Right atrium auricular region (tissue), 2 donors: ENCODE data around the gene GLS. TPM values are rescaled to one million over a fixed set of nuclear protein-coding genes. Genes with fewer than 3 reads are reported as not detected.
A peak's percentile ranks its signal among the peaks of the same experiment; 100 is the strongest.
"Not testable (repeated sequence)": the region's sequence is repeated elsewhere in the genome, so short reads cannot be mapped to it uniquely, and the experiment has no call there.

ENCODE experiments used
- DNase-seq: peaks from one replicate; pipeline ENCODE4 v3.0.0-alpha.2; 2019; ENCODE audit warnings: low spot score
- H3K27ac ChIP-seq, 2 donors: fragments of 200-600 bp; sonication (generic); 1 replicate in 1 of 2; 2 replicates in 1 of 2; pipeline ENCODE4 v1.5.1; 2016 to 2019
- H3K27me3 ChIP-seq, 2 donors: fragments of 200-600 bp; sonication (generic); one replicate each; pipeline versions ENCODE4 v1.5.1 to v1.6.0; 2017 to 2019
- H3K36me3 ChIP-seq: fragments of 200-600 bp; sonication (generic); one replicate; pipeline ENCODE4 v1.5.1; 2016
- H3K4me1 ChIP-seq, 2 donors: fragments of 200-600 bp; sonication (generic); one replicate each; pipeline versions ENCODE4 v1.5.1 to v1.6.0; 2017 to 2019
- H3K4me3 ChIP-seq, 2 donors: fragments of 200-600 bp; sonication (generic); 1 replicate in 1 of 2; 2 replicates in 1 of 2; pipeline ENCODE4 v1.5.1; 2017 to 2019; ENCODE audit warnings: mild to moderate bottlenecking in 1 of 2, moderate library complexity in 1 of 2
- H3K9me3 ChIP-seq, 2 donors: fragments of 200-600 bp; sonication (generic); one replicate each; pipeline ENCODE4 v1.5.1; 2019
- CTCF ChIP-seq, 2 donors: fragments of 200-600 bp; sonication (generic); IDR thresholded peaks; one replicate each; pipeline ENCODE4 v1.5.1; 2019; ENCODE audit warnings: antibody characterized with exemption in 2 of 2
- total RNA-seq, 2 donors: library from RNA; depleted of rRNA; stranded (reverse); fragments of >200 nt; gene quantifications; one replicate each; pipeline ENCODE4 v1.1.0, GENCODE V29; 2016

Gene GLS
- total RNA-seq, 2 donors from 2014 or later = 53.7 to 77.2 TPM

DNA sequence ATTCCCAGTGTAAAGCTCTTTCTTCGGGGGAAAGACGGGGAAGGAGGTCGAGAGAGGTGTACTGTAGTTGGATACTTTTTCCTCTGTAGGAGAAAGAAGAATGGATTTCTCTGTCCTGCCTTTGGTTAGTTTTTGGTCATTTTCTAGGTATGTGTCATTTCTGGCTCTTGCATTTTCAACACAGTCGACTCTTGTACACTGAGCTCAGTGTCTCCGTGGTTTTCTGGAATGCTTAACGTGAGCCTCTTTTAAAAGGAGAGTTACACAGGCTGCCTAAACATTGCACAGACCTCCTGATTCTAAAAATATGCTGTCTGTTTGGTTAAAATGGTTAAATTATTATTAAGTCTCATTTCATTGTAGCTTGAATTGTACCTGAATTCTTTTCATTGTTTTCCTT lies 21.8 kb upstream of the GLS start:
- Histone ChIP-seq H3K9me3 (no peaks in the 10 kb centered on the region), H3K27me3 (no peaks in the 10 kb centered on the region), H3K36me3 (no peaks in the 10 kb centered on the region), H3K27ac (no peak overlapping the region), H3K4me3 (no peak overlapping the region), H3K4me1 (peaks cover 0 to 32% of the 10 kb centered on the region in 2 donors)
- no peak for TF ChIP-seq CTCF (IDR thresholded peaks at IDR 0.05)
- DNase-seq = no peak

DNA sequence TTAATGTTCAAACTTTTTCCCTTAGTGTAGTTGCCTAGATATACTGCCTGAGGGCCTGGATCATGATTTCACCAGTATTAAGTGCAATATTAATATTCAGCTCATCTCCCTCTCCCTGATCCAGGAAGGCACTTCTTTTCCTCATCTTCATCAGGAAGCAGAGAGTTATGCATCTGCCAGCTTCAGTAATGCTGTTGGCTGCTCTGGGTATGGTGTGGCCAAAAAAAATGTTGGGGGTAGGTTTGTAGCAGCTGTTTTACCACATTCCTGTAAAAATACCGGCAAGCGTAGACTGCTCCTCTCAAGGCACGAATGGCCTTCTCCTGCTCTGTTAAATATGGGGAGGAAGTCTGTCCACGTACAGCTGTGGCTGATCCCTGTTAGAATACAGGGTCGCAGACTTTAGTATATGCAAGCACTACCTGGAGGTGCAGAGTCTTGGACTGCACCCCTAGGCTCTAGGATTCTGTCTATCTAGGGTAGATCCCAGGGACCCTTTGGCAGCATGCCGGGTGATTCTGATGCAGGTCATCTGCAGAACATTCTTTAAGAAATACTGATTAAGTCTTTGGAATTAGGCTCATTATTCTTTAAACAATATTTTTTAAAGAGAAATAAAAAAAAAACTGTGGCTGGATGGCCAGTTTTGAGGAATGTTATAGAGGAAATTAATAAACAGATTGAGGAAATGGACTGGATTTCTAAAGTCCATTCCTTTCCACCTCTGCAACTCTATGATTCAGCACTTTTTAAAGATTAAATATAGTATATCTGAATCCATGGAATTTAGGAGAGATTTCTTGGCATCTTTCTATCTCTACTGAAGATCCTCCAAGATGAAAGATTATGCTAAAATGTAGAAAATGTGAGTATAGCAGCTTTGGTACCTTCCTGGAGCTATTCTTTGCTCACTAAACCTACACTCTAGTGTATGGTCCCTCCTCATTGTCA lies 21.0 kb upstream of the GLS start:
- Histone ChIP-seq H3K27ac (no peak overlapping the region), H3K27me3 (no peaks in the 10 kb centered on the region), H3K9me3 (no peaks in the 10 kb centered on the region), H3K4me1 (peaks cover 0 to 34% of the 10 kb centered on the region in 2 donors), H3K36me3 (no peaks in the 10 kb centered on the region), H3K4me3 (no peak overlapping the region)
- DNase-seq = no peak
- TF ChIP-seq CTCF (IDR thresholded peaks at IDR 0.05) = no peak

- H3K4me1 ChIP-seq = peaks cover 0 to 34% of the 10 kb centered on the region in 2 donors
- TF ChIP-seq CTCF (IDR thresholded peaks at IDR 0.05) = no peak
- H3K27ac ChIP-seq = no peak overlapping the region
- no peaks in the 10 kb centered on the region for H3K9me3 ChIP-seq
- no peaks in the 10 kb centered on the region for H3K36me3 ChIP-seq
- H3K4me3 ChIP-seq = no peak overlapping the region
- DNase-seq = no peak
- no peaks in the 10 kb centered on the region for H3K27me3 ChIP-seq
These were observed 19.5 kb upstream of the GLS start for GRCh38 chr2:190860985-190861680.

DNA sequence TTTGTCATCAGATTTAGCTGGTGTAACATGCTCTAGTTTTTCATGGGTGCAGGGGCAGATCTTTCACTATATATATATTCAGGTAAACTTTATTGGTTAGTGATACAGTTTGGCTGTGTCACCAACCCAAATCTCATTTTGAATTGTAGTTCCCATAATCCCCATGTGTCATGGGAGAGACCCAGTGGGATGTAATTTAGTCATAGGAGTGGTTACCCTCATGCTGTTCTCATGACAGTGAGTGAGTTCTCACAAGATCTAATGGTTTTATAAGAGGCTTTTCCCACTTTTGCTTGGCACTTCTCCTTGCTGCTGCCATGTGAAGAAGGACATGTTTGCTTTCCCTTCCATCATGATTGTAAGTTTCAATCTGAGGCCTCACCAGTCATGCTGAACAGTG lies 18.5 kb upstream of the GLS start:
- not testable (repeated sequence) for H3K27ac ChIP-seq, H3K27me3 ChIP-seq
- H3K4me1 ChIP-seq = peaks cover 0 to 34% of the 10 kb centered on the region in 2 donors

GRCh38 chr2:190862571-190862991 lies 18.0 kb upstream of the GLS start:
- Histone ChIP-seq H3K27ac (no peak overlapping the region), H3K4me3 (no peak overlapping the region), H3K36me3 (no peaks in the 10 kb centered on the region), H3K27me3 (no peaks in the 10 kb centered on the region), H3K4me1 (peaks cover 0 to 34% of the 10 kb centered on the region in 2 donors), H3K9me3 (no peaks in the 10 kb centered on the region)
- no peak for TF ChIP-seq CTCF (IDR thresholded peaks at IDR 0.05)
- DNase-seq = no peak

More for the DNA sequence above, 18.5 kb upstream of the GLS start:
- H3K4me3 ChIP-seq, H3K36me3 ChIP-seq, H3K9me3 ChIP-seq, DNase-seq: not testable (repeated sequence)

- Histone ChIP-seq H3K9me3 (no peaks in the 10 kb centered on the region), H3K4me3 (no peak overlapping the region), H3K27me3 (no peaks in the 10 kb centered on the region), H3K4me1 (peaks cover 0 to 33% of the 10 kb centered on the region in 2 donors), H3K27ac (peak overlapping the region in 1 of 2 donors; percentile 38), H3K36me3 (no peaks in the 10 kb centered on the region)
- no peak for DNase-seq
- no peak for TF ChIP-seq CTCF (IDR thresholded peaks at IDR 0.05)
These were observed 16.7 kb upstream of the GLS start for GRCh38 chr2:190863946-190864345.
